NT2/D1 (cell line): ENCODE results near the gene SSH2.

Experiments used
- DNase-seq: peaks from one replicate; pipeline ENCODE4 v3.0.0-alpha.2; 2011; ENCODE audit warnings: low read depth, low spot score
- H3K27me3 ChIP-seq: 2 replicates; pipeline ENCODE4 v1.6.0; 2011; ENCODE audit warnings: mild to moderate bottlenecking; ENCODE audit not compliant: insufficient read length, insufficient read depth
- H3K36me3 ChIP-seq: 2 replicates; pipeline ENCODE4 v1.6.1; 2011; ENCODE audit warnings: mild to moderate bottlenecking, low read length, mixed read lengths; ENCODE audit not compliant: insufficient read depth, insufficient read length
- H3K4me1 ChIP-seq: 2 replicates; pipeline ENCODE4 v1.5.1; 2011; ENCODE audit not compliant: insufficient read depth, insufficient read length
- H3K4me3 ChIP-seq: 2 replicates; pipeline ENCODE4 v1.5.1; 2011; ENCODE audit warnings: low read depth; ENCODE audit not compliant: insufficient read length
- H3K9ac ChIP-seq: 2 replicates; pipeline ENCODE4 v1.6.0; 2011; ENCODE audit warnings: low read depth; ENCODE audit not compliant: insufficient read length
- H3K9me3 ChIP-seq: 2 replicates; pipeline ENCODE4 v1.5.1; 2011; ENCODE audit warnings: mild to moderate bottlenecking, low read length; ENCODE audit not compliant: insufficient read depth
- SUZ12 ChIP-seq: IDR thresholded peaks from 2 replicates; pipeline ENCODE4 v1.6.1; 2011; ENCODE audit not compliant: insufficient read length, insufficient read depth; ENCODE audit errors: extremely low read depth
- YY1 ChIP-seq: IDR thresholded peaks from 2 replicates; pipeline ENCODE4 v1.6.1; 2011; ENCODE audit not compliant: insufficient read length, insufficient read depth
- ZNF274 ChIP-seq: IDR thresholded peaks from 2 replicates; pipeline ENCODE4 v1.6.1; 2011; ENCODE audit warnings: mild to moderate bottlenecking, low read depth, low read length

SSH2 gene

GRCh38 chr17:29608986-29609385 is 321.0 kb downstream of the SSH2 start:
- Histone ChIP-seq H3K4me1 (peaks cover 4% of the 10 kb centered on the region), H3K4me3 (no peak overlapping the region), H3K9me3 (peaks cover 13% of the 10 kb centered on the region; the same call in 1 of the 2 replicates), H3K9ac (no peak overlapping the region), H3K27me3 (peaks cover 5% of the 10 kb centered on the region), H3K36me3 (no peaks in the 10 kb centered on the region)
- DNase-seq = no peak
- TF ChIP-seq ZNF274 (no peak), SUZ12 (no peak), YY1 (no peak)

- peaks cover 8% of the 10 kb centered on the region; the same call in 1 of the 2 replicates for H3K9me3 ChIP-seq
- no peak overlapping the region for H3K4me3 ChIP-seq
- peaks cover 4% of the 10 kb centered on the region for H3K4me1 ChIP-seq
- no peak for TF ChIP-seq ZNF274
- no peak for TF ChIP-seq SUZ12
- TF ChIP-seq YY1 = no peak
- DNase-seq = no peak
- H3K27me3 ChIP-seq = peaks cover under 1% of the 10 kb centered on the region
- no peak overlapping the region for H3K9ac ChIP-seq
- H3K36me3 ChIP-seq = no peaks in the 10 kb centered on the region
Observed at GRCh38 chr17:29607557-29608195, 322.4 kb downstream of the SSH2 start.

GRCh38 chr17:29603109-29603674 is 326.8 kb downstream of the SSH2 start:
- H3K4me1 ChIP-seq = peaks cover 4% of the 10 kb centered on the region
- no peak for TF ChIP-seq YY1
- TF ChIP-seq SUZ12 = no peak
- TF ChIP-seq ZNF274 = no peak
- no peaks in the 10 kb centered on the region for H3K36me3 ChIP-seq
- H3K4me3 ChIP-seq = no peak overlapping the region
- H3K27me3 ChIP-seq = no peaks in the 10 kb centered on the region
- DNase-seq = no peak
- H3K9ac ChIP-seq = no peak overlapping the region
- no peaks in the 10 kb centered on the region for H3K9me3 ChIP-seq

GRCh38 chr17:29597361-29598172 is 332.5 kb downstream of the SSH2 start:
- DNase-seq = no peak
- Histone ChIP-seq H3K4me3 (no peak overlapping the region), H3K36me3 (no peaks in the 10 kb centered on the region), H3K9ac (peak overlapping the region; percentile 77), H3K27me3 (peaks cover 11% of the 10 kb centered on the region), H3K4me1 (peaks cover 29% of the 10 kb centered on the region), H3K9me3 (no peaks in the 10 kb centered on the region)
- no peak for TF ChIP-seq ZNF274
- no peak for TF ChIP-seq SUZ12
- TF ChIP-seq YY1 = no peak

GRCh38 chr17:29596811-29597210 is 333.2 kb downstream of the SSH2 start:
- no peak for TF ChIP-seq SUZ12
- no peak for TF ChIP-seq YY1
- TF ChIP-seq ZNF274 = no peak
- H3K27me3 ChIP-seq = peaks cover 11% of the 10 kb centered on the region
- DNase-seq = no peak
- H3K9ac ChIP-seq = peak overlapping the region; percentile 77
- peaks cover 32% of the 10 kb centered on the region for H3K4me1 ChIP-seq
- no peaks in the 10 kb centered on the region for H3K9me3 ChIP-seq
- no peaks in the 10 kb centered on the region for H3K36me3 ChIP-seq
- no peak overlapping the region for H3K4me3 ChIP-seq

- Histone ChIP-seq H3K36me3 (no peaks in the 10 kb centered on the region), H3K9ac (peak overlapping the region; percentile 21), H3K4me1 (peaks cover 32% of the 10 kb centered on the region), H3K9me3 (no peaks in the 10 kb centered on the region), H3K4me3 (no peak overlapping the region), H3K27me3 (peaks cover 11% of the 10 kb centered on the region)
- no peak for DNase-seq
- TF ChIP-seq YY1 (no peak), SUZ12 (no peak), ZNF274 (no peak)
Observed at GRCh38 chr17:29595943-29596774, 333.9 kb downstream of the SSH2 start.
